G401 (cell line): ENCODE measurements around the gene TMOD2. TPM values are rescaled to one million over a fixed set of nuclear protein-coding genes. Genes with fewer than 3 reads are reported as not detected.
"Not testable (repeated sequence)": the region's sequence is repeated elsewhere in the genome, so short reads cannot be mapped to it uniquely, and the experiment has no call there.

Experiments
- DNase-seq: peaks from one replicate; pipeline ENCODE4 v3.0.0-alpha.2; 2015; ENCODE audit warnings: low spot score
- in situ Hi-C: cut with HindIII; loops from 2 replicates; pipeline ENCODE4 v1.10.0; 2016; ENCODE audit warnings: low sequenced_read_pairs, mixed read lengths
- total RNA-seq: library from RNA; depleted of rRNA; stranded (reverse); fragments of >200 nt; shearing (Covaris generic); gene quantifications from 2 replicates; pipeline ENCODE4 v1.2.3, GENCODE V29; 2014

TMOD2 gene
- total RNA-seq, 1 experiment from 2014 or later, result 0.03 TPM

DNA sequence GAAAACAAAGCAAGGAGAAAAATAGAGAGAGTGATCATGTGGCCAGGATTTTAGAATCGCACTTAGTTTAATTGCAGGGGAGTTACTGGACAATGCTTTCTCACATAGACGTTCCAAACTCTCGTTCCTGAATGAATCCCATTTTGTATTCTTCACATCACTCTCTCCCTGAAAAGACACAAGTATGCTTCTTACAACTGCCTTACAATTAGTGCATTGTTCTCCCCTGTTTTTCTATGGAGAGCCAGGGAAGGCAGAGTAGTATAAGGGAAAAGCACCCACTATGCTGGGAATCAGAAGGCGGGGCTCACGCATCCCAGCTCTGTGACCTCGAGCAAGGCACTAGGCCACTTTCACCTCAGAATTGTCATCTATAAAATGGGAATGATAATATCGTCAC, 14.4 kb downstream of the TMOD2 start:
- peak; percentile 38 for DNase-seq
- in situ Hi-C loops, result no loop called here

GRCh38 chr15:51766341-51766740, 14.9 kb downstream of the TMOD2 start:
- in situ Hi-C loops, result no loop called here
- peak; percentile 29 for DNase-seq

- in situ Hi-C loops, result no loop called here
- peak; percentile 49 for DNase-seq
Measured at GRCh38 chr15:51768018-51768417, 16.6 kb downstream of the TMOD2 start.

- no peak for DNase-seq
Measured at GRCh38 chr15:51770902-51771301, 19.5 kb downstream of the TMOD2 start.

GRCh38 chr15:51771773-51772172, 20.4 kb downstream of the TMOD2 start:
- in situ Hi-C loops, result no loop called here
- DNase-seq, result no peak

More at GRCh38 chr15:51770902-51771301, 19.5 kb downstream of the TMOD2 start:
- in situ Hi-C loops, result no loop called here

DNA sequence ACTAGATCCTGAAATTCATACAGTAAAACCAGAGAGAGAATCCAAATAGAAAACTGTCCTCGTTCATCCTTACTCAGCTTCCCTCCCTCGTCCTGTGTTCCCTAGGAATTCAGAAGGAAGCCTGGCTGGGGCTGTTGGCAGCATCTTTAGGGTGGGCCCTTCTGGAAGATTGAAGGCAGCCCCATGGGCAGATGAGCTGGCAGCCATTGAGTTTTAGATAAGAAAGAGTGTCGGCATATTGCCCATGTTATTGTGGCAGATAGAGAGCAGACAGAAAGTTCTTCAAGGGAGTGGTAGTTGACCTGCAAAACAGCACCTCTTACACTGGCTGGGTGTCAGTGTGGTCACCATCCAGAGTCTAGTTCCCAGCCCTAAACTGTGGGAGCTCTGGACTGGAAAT, 23.5 kb downstream of the TMOD2 start:
- no peak for DNase-seq
- in situ Hi-C loops, result no loop called here

GRCh38 chr15:51775967-51776816, 24.8 kb downstream of the TMOD2 start:
- DNase-seq, result peak; percentile 74
- in situ Hi-C loops, result no loop called here

DNA sequence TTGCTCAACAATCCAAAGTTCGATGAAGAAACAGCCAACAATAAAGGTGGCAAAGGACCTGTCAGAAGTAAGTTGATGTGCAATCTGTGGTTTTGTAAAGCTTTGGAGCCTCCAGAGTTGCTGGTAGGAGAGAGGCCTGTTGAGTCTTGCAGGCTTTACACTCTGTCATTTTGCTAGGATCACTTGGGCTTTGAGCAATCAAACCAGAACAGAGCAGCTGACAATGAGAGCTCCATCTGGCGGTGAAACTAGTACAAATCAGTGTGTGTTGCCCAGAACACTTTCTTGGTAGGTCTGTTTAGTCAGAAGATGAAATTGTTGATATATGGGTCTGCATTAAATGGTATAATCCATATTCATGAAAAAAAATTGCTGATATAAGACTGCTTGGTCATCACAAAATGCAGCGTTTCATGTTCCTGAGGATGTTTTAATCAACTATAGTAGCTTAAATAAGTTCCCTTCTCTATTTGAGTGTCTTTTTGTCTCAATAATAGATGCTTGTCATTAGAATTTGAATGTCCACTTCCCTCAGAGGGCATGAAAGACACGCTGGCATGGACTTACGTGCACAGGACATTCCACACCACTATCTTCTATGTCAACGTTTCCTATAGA, 25.7 kb downstream of the TMOD2 start:
- in situ Hi-C loops, result no loop called here
- peak; percentile 89 for DNase-seq

GRCh38 chr15:51780636-51781035, 29.2 kb downstream of the TMOD2 start:
- DNase-seq, result no peak
- in situ Hi-C loops, result no loop called here

DNA sequence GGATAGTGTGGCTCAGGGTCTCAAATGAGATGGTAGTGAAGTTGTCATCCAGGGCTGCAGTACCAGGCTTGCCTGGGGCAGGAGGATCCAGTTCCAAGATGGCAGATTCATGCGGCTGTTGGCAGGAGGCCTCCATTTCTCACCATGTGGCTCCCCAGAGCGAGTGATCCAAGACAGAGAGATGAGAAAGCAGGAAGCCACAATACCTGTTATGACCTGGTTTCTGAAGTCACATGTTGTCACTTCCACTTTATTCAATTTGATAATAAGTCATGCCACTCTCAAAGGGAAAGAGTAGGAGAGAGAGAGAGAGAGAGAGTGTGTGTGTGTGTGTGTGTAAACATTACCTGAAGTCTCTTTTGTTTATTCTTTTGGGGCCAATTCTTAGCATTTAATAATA, 30.1 kb downstream of the TMOD2 start:
- DNase-seq, result no peak
- in situ Hi-C loops, result no loop called here

- no peak for DNase-seq
- in situ Hi-C loops, result no loop called here
Measured at GRCh38 chr15:51782357-51782896, 31.0 kb downstream of the TMOD2 start.

- no peak for DNase-seq
- in situ Hi-C loops, result no loop called here
Measured at GRCh38 chr15:51783967-51784366, 32.6 kb downstream of the TMOD2 start.

GRCh38 chr15:51787130-51787529, 35.7 kb downstream of the TMOD2 start:
- in situ Hi-C loops, result not testable (repeated sequence)

GRCh38 chr15:51792474-51792873, 41.1 kb downstream of the TMOD2 start:
- in situ Hi-C loops, DNase-seq: not testable (repeated sequence)

More at GRCh38 chr15:51787130-51787529, 35.7 kb downstream of the TMOD2 start:
- DNase-seq, result not testable (repeated sequence)

GRCh38 chr15:51793521-51794305, 42.3 kb downstream of the TMOD2 start:
- in situ Hi-C loops, result no loop called here

GRCh38 chr15:51796847-51797401, 45.5 kb downstream of the TMOD2 start:
- in situ Hi-C loops, result no loop called here
- peak; percentile 78 for DNase-seq

More at GRCh38 chr15:51793521-51794305, 42.3 kb downstream of the TMOD2 start:
- DNase-seq, result peak; percentile 20

- no peak for DNase-seq
- in situ Hi-C loops, result no loop called here
Measured at GRCh38 chr15:51798281-51798680, 46.9 kb downstream of the TMOD2 start.

GRCh38 chr15:51799282-51800252, 48.2 kb downstream of the TMOD2 start:
- in situ Hi-C loops, result no loop called here
- DNase-seq, result no peak
